HCT116 (cell line): ENCODE data around the gene SLC25A12. TPM values are rescaled to one million over a fixed set of nuclear protein-coding genes. Genes with fewer than 3 reads are reported as not detected.

Source experiments
- ATAC-seq: fragments of 200-7000 bp; cut with Tn5 transposase; 2 replicates; pipeline ENCODE4 v1.9.1; 2020; ENCODE audit warnings: mild to moderate bottlenecking, moderate library complexity
- BruUV-seq: library from RNA; stranded (reverse); fragments of 400-500 nt; replicated peaks from 2 replicates; lab custom pipeline; 2021; lab: Mats Ljungman, UMichigan
- CTCF ChIA-PET: fragments of 300-600 bp; sonication (Branson Sonifier 250); formaldehyde crosslinking; loops from one replicate; lab custom pipeline; 2021; ENCODE audit warnings: antibody characterized with exemption; lab: Charles Lee
- POLR2A ChIA-PET: fragments of 300-600, 350-600 bp; sonication (Branson Sonifier 250); formaldehyde crosslinking; loops from one replicate; lab custom pipeline; 2021; ENCODE audit warnings: antibody characterized with exemption; lab: Charles Lee
- RAD21 ChIA-PET, 2 experiments: fragments of 300-600 bp; sonication (Branson Sonifier 250); formaldehyde crosslinking; loops; one replicate each; lab custom pipeline; 2023; ENCODE audit warnings: low total read pairs in 2 of 2; ENCODE audit not compliant: uncharacterized antibody in 2 of 2, unreplicated experiment in 2 of 2, low non-redundant PET in 1 of 2; lab: Charles Lee
- DNase-seq: peaks from one replicate; pipeline ENCODE4 v3.0.0-alpha.2; 2010; ENCODE audit warnings: low read depth, low spot score
- H2AFZ ChIP-seq: fragments of 200-600 bp; shearing (Covaris generic), sonication (generic); 2 replicates; pipeline ENCODE4 v1.6.1; 2017; ENCODE audit warnings: low read depth, mixed run types, mixed read lengths, antibody characterized with exemption, low read length; ENCODE audit not compliant: poor library complexity, severe bottlenecking
- H3K27ac ChIP-seq: 2 replicates; pipeline ENCODE4 v1.5.1; 2012; ENCODE audit warnings: low read depth, low read length
- H3K27me3 ChIP-seq: fragments of 200-600 bp; sonication (generic); 2 replicates; pipeline ENCODE4 v1.6.1; 2016; ENCODE audit warnings: mixed run types, low read length, mixed read lengths; ENCODE audit not compliant: insufficient read depth
- H3K36me3 ChIP-seq, 2 experiments: fragments of 200-500 bp in 1 of 2; fragments of 200-600 bp in 1 of 2; sonication (Bioruptor generic) in 1 of 2; sonication (generic) in 1 of 2; 2 replicates each; pipeline versions ENCODE4 v1.5.1 to v1.6.1; 2014 to 2016; ENCODE audit warnings: low read length in 2 of 2, inconsistent platforms in 1 of 2, mixed read lengths in 1 of 2, mixed run types in 1 of 2; ENCODE audit not compliant: insufficient read depth in 2 of 2, control insufficient read depth in 1 of 2
- H3K4me1 ChIP-seq, 2 experiments: fragments of 200-600 bp in 1 of 2; sonication (generic) in 1 of 2; 2 replicates each; pipeline versions ENCODE4 v1.5.1 to v1.6.1; 2012 to 2017; ENCODE audit warnings: low read length in 2 of 2, inconsistent platforms in 1 of 2, mild to moderate bottlenecking in 1 of 2, mixed read lengths in 1 of 2, mixed run types in 1 of 2, moderate library complexity in 1 of 2; ENCODE audit not compliant: insufficient read depth in 2 of 2, control insufficient read depth in 1 of 2
- H3K4me2 ChIP-seq: fragments of 200-600 bp; sonication (generic); 2 replicates; pipeline ENCODE4 v1.6.1; 2017; ENCODE audit warnings: mixed run types, low read length, mixed read lengths
- H3K4me3 ChIP-seq, 2 experiments: fragments of 200-600 bp in 1 of 2; sonication (generic) in 1 of 2; replicated peaks in 1 of 2; 2 replicates each; pipeline ENCODE4 v1.5.1; 2011 to 2016; ENCODE audit warnings: low read length in 2 of 2, control low read depth in 1 of 2, low read depth in 1 of 2, mild to moderate bottlenecking in 1 of 2, mixed read lengths in 1 of 2, mixed run types in 1 of 2
- H3K79me2 ChIP-seq: fragments of 200-600 bp; sonication (generic); 2 replicates; pipeline ENCODE4 v1.6.1; 2017; ENCODE audit warnings: mild to moderate bottlenecking, mixed run types, low read length, moderate library complexity, mixed read lengths; ENCODE audit not compliant: insufficient read depth
- H3K9ac ChIP-seq: fragments of 200-600 bp; sonication (generic); 2 replicates; pipeline ENCODE4 v1.6.1; 2016; ENCODE audit warnings: low read length, mixed read lengths
- H3K9me2 ChIP-seq: fragments of 200-600 bp; sonication (generic), shearing (Covaris generic); 2 replicates; pipeline ENCODE4 v1.6.1; 2017; ENCODE audit warnings: mixed run types, mild to moderate bottlenecking, moderate library complexity; ENCODE audit not compliant: insufficient read depth
- H3K9me3 ChIP-seq, 2 experiments: fragments of 200-500 bp in 1 of 2; fragments of 200-600 bp in 1 of 2; sonication (Bioruptor generic) in 1 of 2; sonication (generic) in 1 of 2; 2 replicates each; pipeline ENCODE4 v1.6.1; 2014 to 2017; ENCODE audit warnings: low read length in 2 of 2, mixed read lengths in 2 of 2, inconsistent platforms in 1 of 2, low read depth in 1 of 2, mild to moderate bottlenecking in 1 of 2, mixed run types in 1 of 2, moderate library complexity in 1 of 2; ENCODE audit not compliant: control insufficient read depth in 1 of 2, insufficient read depth in 1 of 2
- H4K20me1 ChIP-seq: fragments of 200-600 bp; sonication (generic), shearing (Covaris generic); 2 replicates; pipeline ENCODE4 v1.6.1; 2017; ENCODE audit warnings: mixed run types, mild to moderate bottlenecking, moderate library complexity; ENCODE audit not compliant: insufficient read depth
- ATF3 ChIP-seq: IDR thresholded peaks from 2 replicates; pipeline ENCODE4 v1.6.1; 2012
- CBX3 ChIP-seq: IDR thresholded peaks from 2 replicates; pipeline ENCODE4 v1.6.1; 2012; ENCODE audit warnings: low read depth
- CEBPB ChIP-seq: IDR thresholded peaks from 2 replicates; pipeline ENCODE4 v1.6.1; 2012; ENCODE audit warnings: low read depth
- EGR1 ChIP-seq: IDR thresholded peaks from 2 replicates; pipeline ENCODE4 v1.6.1; 2012; ENCODE audit warnings: low read depth
- ELF1 ChIP-seq: IDR thresholded peaks from 2 replicates; pipeline ENCODE4 v1.6.1; 2012; ENCODE audit warnings: low read depth, borderline replicate concordance
- EZH2phosphoT487 ChIP-seq: fragments of 200-600 bp; IDR thresholded peaks from 2 replicates; pipeline ENCODE4 v1.6.1; 2018; ENCODE audit warnings: antibody characterized with exemption, borderline replicate concordance
- FOSL1 ChIP-seq: IDR thresholded peaks from 2 replicates; pipeline ENCODE4 v1.6.1; 2012; ENCODE audit warnings: low read depth
- JUND ChIP-seq: IDR thresholded peaks from 2 replicates; pipeline ENCODE4 v1.6.1; 2012
- MAX ChIP-seq: IDR thresholded peaks from 2 replicates; pipeline ENCODE4 v1.6.1; 2012
- POLR2AphosphoS5 ChIP-seq: IDR thresholded peaks from 2 replicates; pipeline ENCODE4 v1.6.1; 2011; ENCODE audit warnings: mild to moderate bottlenecking, low read depth, low read length, moderate library complexity
- RAD21 ChIP-seq: IDR thresholded peaks from 2 replicates; pipeline ENCODE4 v1.6.1; 2012; ENCODE audit warnings: low read depth, mild to moderate bottlenecking
- SP1 ChIP-seq: IDR thresholded peaks from 2 replicates; pipeline ENCODE4 v1.6.1; 2012; ENCODE audit warnings: low read depth
- TCF7L2 ChIP-seq: IDR thresholded peaks from 2 replicates; pipeline ENCODE4 v1.7.0; 2011; ENCODE audit warnings: borderline replicate concordance, inconsistent platforms; ENCODE audit not compliant: insufficient read depth, insufficient read length; ENCODE audit errors: extremely low read depth
- YY1 ChIP-seq: IDR thresholded peaks from 2 replicates; pipeline ENCODE4 v1.6.1; 2011; ENCODE audit warnings: low read length, low read depth, moderate library complexity, mild to moderate bottlenecking; ENCODE audit not compliant: insufficient replicate concordance; ENCODE audit errors: extremely low read depth
- ZFX ChIP-seq: fragments of 450-650 bp; IDR thresholded peaks from 2 replicates; pipeline ENCODE4 v1.6.1; 2017
- ZNF274 ChIP-seq: fragments of 200-500 bp; sonication (Bioruptor generic); IDR thresholded peaks from 2 replicates; pipeline ENCODE4 v1.6.1; 2014; ENCODE audit warnings: mild to moderate bottlenecking, low read depth, low read length, inconsistent platforms
- intact Hi-C: fragments of 100-400 bp; cut with micrococcal nuclease; formaldehyde crosslinking; loops from 2 replicates; pipeline ENCODE4 v1.10.0; 2022
- total RNA-seq: library from RNA; stranded (reverse); gene quantifications from one replicate; pipeline ENCODE4 v1.2.1, GENCODE V29; 2021; ENCODE audit not compliant: unreplicated experiment

SLC25A12 gene
- total RNA-seq, 1 experiment from 2014 or later = 16.0 TPM

GRCh38 chr2:171930385-171930784 is 36.3 kb upstream of the SLC25A12 start:
- Histone ChIP-seq H3K9me2 (no peaks in the 10 kb centered on the region), H3K4me1 (no peaks in the 10 kb centered on the region), H3K79me2 (peaks cover 98% of the 10 kb centered on the region), H3K27ac (no peak overlapping the region), H3K9ac (no peak overlapping the region), H3K36me3 (peaks cover 7% of the 10 kb centered on the region in 2 experiments; a peak in 2 of 4 replicates), H3K4me2 (no peak overlapping the region), H3K9me3 (no peaks in the 10 kb centered on the region), H4K20me1 (peaks cover 5% of the 10 kb centered on the region; the same call in 1 of the 2 replicates), H3K27me3 (no peaks in the 10 kb centered on the region), H2AFZ (no peak overlapping the region), H3K4me3 (no peak overlapping the region)
- POLR2A ChIA-PET = no interaction called here
- CTCF ChIA-PET = no interaction called here
- TF ChIP-seq TCF7L2 (no peak), JUND (no peak), MAX (no peak), CBX3 (no peak), FOSL1 (no peak), RAD21 (no peak), CEBPB (no peak), ZFX (no peak), SP1 (no peak)
- intact Hi-C loops = no loop called here
- no peak for DNase-seq
- ATAC-seq = no peak
- RAD21 ChIA-PET = no interaction called here
- BruUV-seq = no TSS peak

GRCh38 chr2:171924170-171924942 is 30.3 kb upstream of the SLC25A12 start:
- peaks cover 5% of the 10 kb centered on the region; the same call in 1 of the 2 replicates for H4K20me1 ChIP-seq
- H3K79me2 ChIP-seq = peaks cover 67% of the 10 kb centered on the region
- no peaks in the 10 kb centered on the region for H3K27me3 ChIP-seq
- no peak overlapping the region for H3K27ac ChIP-seq
- ChIA-PET CTCF (no interaction called here), POLR2A (no interaction called here), RAD21 (no interaction called here)
- ATAC-seq = no peak
- H3K4me3 ChIP-seq = no peak overlapping the region
- no peak for DNase-seq
- intact Hi-C loops = loop anchor here (10.0 kb wide), 1 partner anchor 170 kb away; no protein-coding TSS in a partner anchor
- no peak overlapping the region for H2AFZ ChIP-seq
- H3K4me1 ChIP-seq = peaks cover 6 to 13% of the 10 kb centered on the region in 2 experiments; a peak in 3 of 4 replicates
- H3K9me3 ChIP-seq = no peaks in the 10 kb centered on the region
- peak overlapping the region; percentile 83; the same call in 1 of the 2 replicates for H3K4me2 ChIP-seq
- no TSS peak for BruUV-seq
- peaks cover 7 to 12% of the 10 kb centered on the region in 2 experiments; a peak in 2 of 4 replicates for H3K36me3 ChIP-seq
- no peaks in the 10 kb centered on the region for H3K9me2 ChIP-seq
- TF ChIP-seq ELF1 (no peak), ZFX (no peak), EZH2phosphoT487 (no peak), POLR2AphosphoS5 (no peak), EGR1 (no peak), ZNF274 (no peak), ATF3 (no peak), MAX (no peak), YY1 (no peak), RAD21 (no peak), JUND (no peak)
- H3K9ac ChIP-seq = no peak overlapping the region
